COLO668 (cell line): Measurements from ENCODE around the gene RCSD1.
"Not testable (repeated sequence)": the region's sequence is repeated elsewhere in the genome, so short reads cannot be mapped to it uniquely, and the experiment has no call there.

Experiments
- DNase-seq: peaks from one replicate; lab custom pipeline; 2025; ENCODE audit not compliant: unreplicated experiment; lab: John Stamatoyannopoulos, UW

The RCSD1 gene

GRCh38 chr1:167629681-167630567 lies at the start of gene RCSD1:
Gene RCSD1, plus strand, starts transcription at chr1:167630232. Its CDS starts 192 bp downstream, at chr1:167630424.
- no peak for DNase-seq

GRCh38 chr1:167582064-167582463 lies 48.0 kb upstream of the RCSD1 start:
- DNase-seq: no peak

GRCh38 chr1:167582722-167583121 lies 47.3 kb upstream of the RCSD1 start:
- DNase-seq: no peak

- no peak for DNase-seq
Measured at GRCh38 chr1:167584581-167584980, 45.5 kb upstream of the RCSD1 start.

GRCh38 chr1:167587342-167587741 lies 42.7 kb upstream of the RCSD1 start:
- DNase-seq: no peak

GRCh38 chr1:167587872-167588271 lies 42.2 kb upstream of the RCSD1 start:
- no peak for DNase-seq

GRCh38 chr1:167588361-167588760 lies 41.7 kb upstream of the RCSD1 start:
- DNase-seq: no peak

- DNase-seq: no peak
Measured at GRCh38 chr1:167592475-167592874, 37.6 kb upstream of the RCSD1 start.

GRCh38 chr1:167593860-167594259 lies 36.2 kb upstream of the RCSD1 start:
- no peak for DNase-seq

GRCh38 chr1:167594822-167595221 lies 35.2 kb upstream of the RCSD1 start:
- DNase-seq: no peak

GRCh38 chr1:167599957-167600581 lies 30.0 kb upstream of the RCSD1 start:
- DNase-seq: no peak

GRCh38 chr1:167601442-167602383 lies 28.3 kb upstream of the RCSD1 start:
- DNase-seq: no peak

- no peak for DNase-seq
Measured at GRCh38 chr1:167602840-167603239, 27.2 kb upstream of the RCSD1 start.

GRCh38 chr1:167605576-167605975 lies 24.5 kb upstream of the RCSD1 start:
- no peak for DNase-seq

GRCh38 chr1:167611983-167612382 lies 18.0 kb upstream of the RCSD1 start:
- DNase-seq: no peak

- DNase-seq: no peak
Measured at GRCh38 chr1:167612587-167613385, 17.2 kb upstream of the RCSD1 start.

- DNase-seq: not testable (repeated sequence)
Measured at GRCh38 chr1:167613984-167614383, 16.0 kb upstream of the RCSD1 start.

GRCh38 chr1:167614851-167615250 lies 15.2 kb upstream of the RCSD1 start:
- DNase-seq: no peak

- no peak for DNase-seq
Measured at GRCh38 chr1:167616521-167616920, 13.5 kb upstream of the RCSD1 start.
